Measurements from ENCODE around the gene ARL8B. TPM values are rescaled to one million over a fixed set of nuclear protein-coding genes. Genes with fewer than 3 reads are reported as not detected.

ARL8B gene
- total and polyA plus RNA-seq, 9 of the 15 experiments (the other 6 are each of a cell fraction or from before 2014, with no cell fraction given): 28.5 to 99.4 (median 77.2) TPM

DNA sequence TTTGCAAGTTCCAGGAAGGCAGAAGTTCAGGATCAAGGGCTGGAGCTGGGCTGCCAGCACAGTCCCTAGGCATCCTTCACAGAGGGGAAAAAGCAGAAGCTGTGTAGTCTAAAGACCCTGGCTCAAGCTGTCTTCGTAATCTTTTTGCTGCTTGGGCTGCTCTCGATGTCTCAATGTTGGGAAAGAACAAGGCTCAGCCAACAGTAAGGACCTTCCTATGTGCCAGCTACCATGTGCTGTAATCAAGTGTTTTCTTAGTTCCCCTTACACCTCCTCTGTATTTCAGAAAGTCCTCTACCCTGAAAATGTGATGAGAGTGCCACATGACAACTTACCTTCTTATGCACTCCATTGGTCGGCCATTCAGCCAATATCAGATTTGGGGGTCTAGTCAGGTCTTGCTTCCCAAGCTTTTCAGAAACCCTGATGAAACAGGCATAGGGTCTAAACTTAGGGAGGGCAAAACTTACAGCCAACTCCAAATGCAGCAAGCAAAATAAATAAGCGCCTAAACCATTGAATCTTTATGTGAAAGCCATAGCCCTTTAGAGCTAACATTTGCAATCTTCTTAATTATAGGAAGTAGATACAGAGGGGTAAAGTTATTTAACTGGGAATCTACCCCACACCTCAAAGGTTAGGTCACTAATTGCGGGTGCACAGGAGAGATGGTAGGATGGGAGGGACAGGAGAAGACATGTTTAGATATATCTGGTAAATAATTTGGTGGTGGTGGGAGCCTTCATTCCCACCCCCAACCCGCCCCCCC, 64.2 kb downstream of the ARL8B start (continued):
- TF ChIP-seq SIX5 (IDR thresholded peaks at IDR 0.05; ENCODE audit: borderline replicate concordance in 1 of 2, insufficient read depth in 1 of 2, low read depth in 1 of 2, low read length in 2 of 2) (no peak), ZNF699 (CRISPR knock-in tag; IDR thresholded peaks at IDR 0.05; ENCODE audit: insufficient replicate concordance) (no peak), GTF2E2 (tag; IDR thresholded peaks at IDR 0.05) (0 out of 2 replicates have a peak, but pooled peaks have one; percentile 36), TBP (optimal IDR thresholded peaks at IDR 0.05; ENCODE audit: low read depth, low read length) (peak; percentile 23), POLR2AphosphoS5 (IDR thresholded peaks at IDR 0.05; ENCODE audit: control insufficient read depth, insufficient read depth, low read depth, low read length) (peak; percentile 42; the same call in 1 of the 2 replicates), FOXK2 (conservative IDR thresholded peaks at IDR 0.05 in 1 of 2, IDR thresholded peaks at IDR 0.05 in 1 of 2; ENCODE audit: low read depth in 2 of 2) (no peak), NBN (IDR thresholded peaks at IDR 0.05; ENCODE audit: low read depth) (peak; percentile 49; the same call in 1 of the 2 replicates), CEBPG (CRISPR knock-in tag; IDR thresholded peaks at IDR 0.05) (peak; percentile 29; the same call in 1 of the 2 replicates), CEBPG (tag; conservative IDR thresholded peaks at IDR 0.05 in 1 of 2, IDR thresholded peaks at IDR 0.05 in 1 of 2) (peak in 1 of 2 experiments; percentile 44; a peak in 1 of 4 replicates)
- TF ChIP-seq, protein P1, sequence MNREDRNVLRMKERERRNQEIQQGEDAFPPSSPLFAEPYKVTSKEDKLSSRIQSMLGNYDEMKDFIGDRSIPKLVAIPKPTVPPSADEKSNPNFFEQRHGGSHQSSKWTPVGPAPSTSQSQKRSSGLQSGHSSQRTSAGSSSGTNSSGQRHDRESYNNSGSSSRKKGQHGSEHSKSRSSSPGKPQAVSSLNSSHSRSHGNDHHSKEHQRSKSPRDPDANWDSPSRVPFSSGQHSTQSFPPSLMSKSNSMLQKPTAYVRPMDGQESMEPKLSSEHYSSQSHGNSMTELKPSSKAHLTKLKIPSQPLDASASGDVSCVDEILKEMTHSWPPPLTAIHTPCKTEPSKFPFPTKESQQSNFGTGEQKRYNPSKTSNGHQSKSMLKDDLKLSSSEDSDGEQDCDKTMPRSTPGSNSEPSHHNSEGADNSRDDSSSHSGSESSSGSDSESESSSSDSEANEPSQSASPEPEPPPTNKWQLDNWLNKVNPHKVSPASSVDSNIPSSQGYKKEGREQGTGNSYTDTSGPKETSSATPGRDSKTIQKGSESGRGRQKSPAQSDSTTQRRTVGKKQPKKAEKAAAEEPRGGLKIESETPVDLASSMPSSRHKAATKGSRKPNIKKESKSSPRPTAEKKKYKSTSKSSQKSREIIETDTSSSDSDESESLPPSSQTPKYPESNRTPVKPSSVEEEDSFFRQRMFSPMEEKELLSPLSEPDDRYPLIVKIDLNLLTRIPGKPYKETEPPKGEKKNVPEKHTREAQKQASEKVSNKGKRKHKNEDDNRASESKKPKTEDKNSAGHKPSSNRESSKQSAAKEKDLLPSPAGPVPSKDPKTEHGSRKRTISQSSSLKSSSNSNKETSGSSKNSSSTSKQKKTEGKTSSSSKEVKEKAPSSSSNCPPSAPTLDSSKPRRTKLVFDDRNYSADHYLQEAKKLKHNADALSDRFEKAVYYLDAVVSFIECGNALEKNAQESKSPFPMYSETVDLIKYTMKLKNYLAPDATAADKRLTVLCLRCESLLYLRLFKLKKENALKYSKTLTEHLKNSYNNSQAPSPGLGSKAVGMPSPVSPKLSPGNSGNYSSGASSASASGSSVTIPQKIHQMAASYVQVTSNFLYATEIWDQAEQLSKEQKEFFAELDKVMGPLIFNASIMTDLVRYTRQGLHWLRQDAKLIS (CRISPR knock-in tag; IDR thresholded peaks at IDR 0.05): 0 out of 2 replicates have a peak, but pooled peaks have one; percentile 44
- TF ChIP-seq, protein P2, sequence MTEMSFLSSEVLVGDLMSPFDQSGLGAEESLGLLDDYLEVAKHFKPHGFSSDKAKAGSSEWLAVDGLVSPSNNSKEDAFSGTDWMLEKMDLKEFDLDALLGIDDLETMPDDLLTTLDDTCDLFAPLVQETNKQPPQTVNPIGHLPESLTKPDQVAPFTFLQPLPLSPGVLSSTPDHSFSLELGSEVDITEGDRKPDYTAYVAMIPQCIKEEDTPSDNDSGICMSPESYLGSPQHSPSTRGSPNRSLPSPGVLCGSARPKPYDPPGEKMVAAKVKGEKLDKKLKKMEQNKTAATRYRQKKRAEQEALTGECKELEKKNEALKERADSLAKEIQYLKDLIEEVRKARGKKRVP (CRISPR knock-in tag; IDR thresholded peaks at IDR 0.05): peak; percentile 6; the same call in 1 of the 2 replicates
- TF ChIP-seq, protein P3, sequence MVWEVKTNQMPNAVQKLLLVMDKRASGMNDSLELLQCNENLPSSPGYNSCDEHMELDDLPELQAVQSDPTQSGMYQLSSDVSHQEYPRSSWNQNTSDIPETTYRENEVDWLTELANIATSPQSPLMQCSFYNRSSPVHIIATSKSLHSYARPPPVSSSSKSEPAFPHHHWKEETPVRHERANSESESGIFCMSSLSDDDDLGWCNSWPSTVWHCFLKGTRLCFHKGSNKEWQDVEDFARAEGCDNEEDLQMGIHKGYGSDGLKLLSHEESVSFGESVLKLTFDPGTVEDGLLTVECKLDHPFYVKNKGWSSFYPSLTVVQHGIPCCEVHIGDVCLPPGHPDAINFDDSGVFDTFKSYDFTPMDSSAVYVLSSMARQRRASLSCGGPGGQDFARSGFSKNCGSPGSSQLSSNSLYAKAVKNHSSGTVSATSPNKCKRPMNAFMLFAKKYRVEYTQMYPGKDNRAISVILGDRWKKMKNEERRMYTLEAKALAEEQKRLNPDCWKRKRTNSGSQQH (CRISPR knock-in tag; IDR thresholded peaks at IDR 0.05): peak; percentile 62; the same call in 1 of the 2 replicates
- TF ChIP-seq, protein P4, sequence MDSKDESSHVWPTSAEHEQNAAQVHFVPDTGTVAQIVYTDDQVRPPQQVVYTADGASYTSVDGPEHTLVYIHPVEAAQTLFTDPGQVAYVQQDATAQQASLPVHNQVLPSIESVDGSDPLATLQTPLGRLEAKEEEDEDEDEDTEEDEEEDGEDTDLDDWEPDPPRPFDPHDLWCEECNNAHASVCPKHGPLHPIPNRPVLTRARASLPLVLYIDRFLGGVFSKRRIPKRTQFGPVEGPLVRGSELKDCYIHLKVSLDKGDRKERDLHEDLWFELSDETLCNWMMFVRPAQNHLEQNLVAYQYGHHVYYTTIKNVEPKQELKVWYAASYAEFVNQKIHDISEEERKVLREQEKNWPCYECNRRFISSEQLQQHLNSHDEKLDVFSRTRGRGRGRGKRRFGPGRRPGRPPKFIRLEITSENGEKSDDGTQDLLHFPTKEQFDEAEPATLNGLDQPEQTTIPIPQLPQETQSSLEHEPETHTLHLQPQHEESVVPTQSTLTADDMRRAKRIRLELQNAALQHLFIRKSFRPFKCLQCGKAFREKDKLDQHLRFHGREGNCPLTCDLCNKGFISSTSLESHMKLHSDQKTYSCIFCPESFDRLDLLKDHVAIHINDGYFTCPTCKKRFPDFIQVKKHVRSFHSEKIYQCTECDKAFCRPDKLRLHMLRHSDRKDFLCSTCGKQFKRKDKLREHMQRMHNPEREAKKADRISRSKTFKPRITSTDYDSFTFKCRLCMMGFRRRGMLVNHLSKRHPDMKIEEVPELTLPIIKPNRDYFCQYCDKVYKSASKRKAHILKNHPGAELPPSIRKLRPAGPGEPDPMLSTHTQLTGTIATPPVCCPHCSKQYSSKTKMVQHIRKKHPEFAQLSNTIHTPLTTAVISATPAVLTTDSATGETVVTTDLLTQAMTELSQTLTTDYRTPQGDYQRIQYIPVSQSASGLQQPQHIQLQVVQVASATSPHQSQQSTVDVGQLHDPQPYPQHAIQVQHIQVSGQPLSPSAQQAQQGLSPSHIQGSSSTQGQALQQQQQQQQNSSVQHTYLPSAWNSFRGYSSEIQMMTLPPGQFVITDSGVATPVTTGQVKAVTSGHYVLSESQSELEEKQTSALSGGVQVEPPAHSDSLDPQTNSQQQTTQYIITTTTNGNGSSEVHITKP (IDR thresholded peaks at IDR 0.05; ENCODE audit: partially characterized antibody): peak; percentile 79

Data from K562 (cell line).